IPS DF 6.9 (cell line): Measurements from ENCODE around the gene RAPGEF6.

Experiments used
- DNase-seq: peaks from one replicate; pipeline ENCODE4 v3.0.0-alpha.2; 2013; ENCODE audit warnings: low read depth, low spot score
- H3K27ac ChIP-seq: one replicate; pipeline ENCODE4 v1.5.1; 2013; ENCODE audit warnings: low read length, control low read depth
- H3K27me3 ChIP-seq: 2 replicates; pipeline ENCODE4 v1.6.1; 2013; ENCODE audit warnings: mild to moderate bottlenecking, low read length; ENCODE audit not compliant: control insufficient read depth, insufficient read depth
- H3K36me3 ChIP-seq: 2 replicates; pipeline ENCODE4 v1.6.1; 2013; ENCODE audit warnings: low read length; ENCODE audit not compliant: control insufficient read depth, insufficient read depth
- H3K4me1 ChIP-seq: 2 replicates; pipeline ENCODE4 v1.6.1; 2013; ENCODE audit warnings: low read length; ENCODE audit not compliant: control insufficient read depth, insufficient read depth
- H3K4me3 ChIP-seq: 2 replicates; pipeline ENCODE4 v1.5.1; 2013; ENCODE audit warnings: mild to moderate bottlenecking, low read length
- H3K9me3 ChIP-seq: 2 replicates; pipeline ENCODE4 v1.6.1; 2013; ENCODE audit warnings: low read length, inconsistent platforms; ENCODE audit not compliant: control insufficient read depth, insufficient read depth
- WGBS: extraction: QIAGEN DNeasy Blood & Tissue Kit; methylation state at CpG from one replicate; pipeline ENCODE4 v1.1.7; 2013; ENCODE audit warnings: mixed read lengths, missing lambda C conversion rate; ENCODE audit not compliant: insufficient read length, insufficient coverage; 5-methylcytosine and 5-hydroxymethylcytosine counted together

Gene RAPGEF6

DNA sequence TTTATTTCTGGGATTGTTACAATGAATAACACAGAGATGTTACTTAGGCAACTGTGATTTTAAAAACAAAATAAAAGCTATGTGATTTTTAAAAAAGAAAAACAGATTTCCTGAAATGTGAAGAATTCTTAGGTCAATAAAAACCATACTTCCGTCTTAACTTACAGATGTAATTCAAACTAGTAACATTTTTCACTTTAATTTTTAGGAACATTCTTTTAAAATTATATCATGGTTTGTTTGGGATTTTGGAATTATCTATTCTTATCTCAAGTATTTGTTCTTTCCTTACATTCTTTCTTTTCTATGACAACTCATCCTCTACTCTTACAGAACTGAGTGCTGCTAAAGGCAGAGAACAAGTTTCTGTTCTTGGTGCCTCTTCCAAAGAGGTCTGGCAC is 159.5 kb downstream of the RAPGEF6 start:
- Histone ChIP-seq H3K9me3 (no peaks in the 10 kb centered on the region), H3K27ac (no peak overlapping the region), H3K36me3 (no peaks in the 10 kb centered on the region), H3K4me1 (no peaks in the 10 kb centered on the region), H3K27me3 (no peaks in the 10 kb centered on the region), H3K4me3 (no peak overlapping the region)
- WGBS = no CpG with 5 or more reads among the region's 1 CpG
- no peak for DNase-seq

DNA sequence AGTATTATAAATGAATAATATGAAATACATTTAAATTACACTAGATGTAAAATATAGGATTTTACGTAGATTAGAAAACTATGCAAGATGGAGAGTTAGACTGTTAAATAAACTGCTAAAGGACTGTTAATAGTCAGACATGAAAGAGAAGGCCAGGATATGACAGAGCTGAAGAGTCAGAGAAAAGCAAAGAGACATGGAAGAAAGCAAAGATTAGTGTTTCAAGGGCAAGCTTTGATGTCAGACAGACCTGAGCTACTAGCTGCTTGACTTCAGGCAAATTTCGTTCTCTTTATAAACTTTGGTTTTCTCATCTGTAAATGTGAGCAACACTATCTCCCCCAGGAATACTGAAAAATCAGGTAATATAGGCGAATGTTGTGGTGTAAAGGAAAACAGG is 161.3 kb downstream of the RAPGEF6 start:
- no peaks in the 10 kb centered on the region for H3K36me3 ChIP-seq
- no peaks in the 10 kb centered on the region for H3K9me3 ChIP-seq
- WGBS = 93% methylated on average over 1 of the region's 3 CpGs
- H3K27ac ChIP-seq = no peak overlapping the region
- DNase-seq = no peak
- no peaks in the 10 kb centered on the region for H3K4me1 ChIP-seq
- H3K27me3 ChIP-seq = no peaks in the 10 kb centered on the region
- H3K4me3 ChIP-seq = no peak overlapping the region

DNA sequence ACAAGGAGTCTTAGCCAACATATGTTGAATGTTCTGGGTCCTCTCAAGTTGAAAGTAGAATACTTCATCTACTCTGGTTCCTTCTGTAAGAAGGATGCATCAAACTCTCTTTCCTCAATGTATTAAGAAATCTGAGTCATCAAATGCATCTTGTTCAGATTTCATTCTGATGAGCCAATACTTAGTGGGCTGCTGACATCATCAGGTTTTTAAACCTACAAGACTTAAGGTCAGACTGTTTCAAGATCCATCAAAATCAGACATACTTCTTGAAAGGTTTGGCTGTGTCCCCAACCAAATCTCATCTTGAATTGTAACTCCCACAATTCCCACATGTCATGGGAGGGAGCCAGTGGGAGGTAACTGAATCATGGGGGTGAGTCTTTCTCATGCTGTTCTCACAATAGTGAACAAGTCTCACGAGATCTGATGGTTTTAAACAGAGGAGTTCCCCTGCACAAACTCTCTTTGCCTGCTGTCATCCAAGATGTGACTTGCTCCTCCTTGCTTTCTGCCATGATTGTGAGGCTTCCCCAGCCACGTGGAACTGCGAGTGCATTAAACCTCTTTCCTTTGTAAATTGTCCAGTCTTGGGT is 168.8 kb downstream of the RAPGEF6 start:
- Histone ChIP-seq H3K36me3 (no peaks in the 10 kb centered on the region), H3K4me3 (no peak overlapping the region), H3K27ac (no peak overlapping the region), H3K9me3 (no peaks in the 10 kb centered on the region), H3K27me3 (no peaks in the 10 kb centered on the region), H3K4me1 (no peaks in the 10 kb centered on the region)
- no CpG with 5 or more reads among the region's 3 CpGs for whole genome bisulfite sequencing
- DNase-seq = no peak

- Histone ChIP-seq H3K36me3 (no peaks in the 10 kb centered on the region), H3K4me1 (no peaks in the 10 kb centered on the region)
- WGBS = no CpG with 5 or more reads among the region's 1 CpG
Measured at GRCh38 chr5:131463656-131464055, 171.4 kb downstream of the RAPGEF6 start.

DNA sequence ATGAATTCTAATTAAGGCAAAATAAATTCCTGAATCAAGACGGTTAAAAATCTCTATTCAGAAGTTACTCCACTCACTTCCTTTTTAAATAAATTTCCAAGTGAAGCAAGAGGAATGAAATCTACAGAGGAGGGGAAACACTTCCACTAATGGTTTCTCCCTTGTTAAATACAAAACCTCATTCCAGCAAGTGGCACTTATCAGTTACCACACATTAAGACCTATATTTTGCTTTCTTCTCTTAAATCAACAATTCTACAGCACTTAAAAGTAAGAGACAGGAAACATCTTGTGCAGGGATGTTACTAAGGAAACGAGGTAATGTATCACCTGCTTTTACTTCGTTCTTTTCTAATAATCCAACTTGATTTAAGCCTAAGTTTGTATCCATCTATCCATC is 172.6 kb downstream of the RAPGEF6 start:
- H3K27me3 ChIP-seq = no peaks in the 10 kb centered on the region
- no peak overlapping the region for H3K27ac ChIP-seq
- no peak for DNase-seq
- no peak overlapping the region for H3K4me3 ChIP-seq
- peaks cover 2% of the 10 kb centered on the region; the same call in 1 of the 2 replicates for H3K4me1 ChIP-seq
- H3K9me3 ChIP-seq = no peaks in the 10 kb centered on the region
- WGBS = no CpG with 5 or more reads among the region's 3 CpGs
- no peaks in the 10 kb centered on the region for H3K36me3 ChIP-seq

More at GRCh38 chr5:131463656-131464055, 171.4 kb downstream of the RAPGEF6 start:
- Histone ChIP-seq H3K27me3 (no peaks in the 10 kb centered on the region), H3K27ac (no peak overlapping the region), H3K9me3 (no peaks in the 10 kb centered on the region), H3K4me3 (no peak overlapping the region)
- no peak for DNase-seq

GRCh38 chr5:131461742-131462141 is 173.3 kb downstream of the RAPGEF6 start:
- Histone ChIP-seq H3K4me1 (peaks cover 2% of the 10 kb centered on the region; the same call in 1 of the 2 replicates), H3K27ac (no peak overlapping the region), H3K27me3 (no peaks in the 10 kb centered on the region), H3K36me3 (no peaks in the 10 kb centered on the region), H3K4me3 (no peak overlapping the region), H3K9me3 (no peaks in the 10 kb centered on the region)
- WGBS = no CpG with 5 or more reads among the region's 5 CpGs
- no peak for DNase-seq

GRCh38 chr5:131460867-131461572 is 174.0 kb downstream of the RAPGEF6 start:
- H3K4me3 ChIP-seq = no peak overlapping the region
- no peaks in the 10 kb centered on the region for H3K36me3 ChIP-seq
- H3K9me3 ChIP-seq = no peaks in the 10 kb centered on the region
- WGBS = no CpG with 5 or more reads among the region's 3 CpGs
- no peaks in the 10 kb centered on the region for H3K27me3 ChIP-seq
- no peak overlapping the region for H3K27ac ChIP-seq
- no peak for DNase-seq
- peaks cover 2% of the 10 kb centered on the region; the same call in 1 of the 2 replicates for H3K4me1 ChIP-seq

- Histone ChIP-seq H3K27me3 (no peaks in the 10 kb centered on the region), H3K27ac (no peak overlapping the region), H3K4me1 (peaks cover 2% of the 10 kb centered on the region), H3K4me3 (no peak overlapping the region), H3K36me3 (no peaks in the 10 kb centered on the region; the same call in 1 of the 2 replicates), H3K9me3 (no peaks in the 10 kb centered on the region)
- WGBS = no CpG with 5 or more reads among the region's 1 CpG
- DNase-seq = no peak
Measured at GRCh38 chr5:131460133-131460532, 174.9 kb downstream of the RAPGEF6 start.

DNA sequence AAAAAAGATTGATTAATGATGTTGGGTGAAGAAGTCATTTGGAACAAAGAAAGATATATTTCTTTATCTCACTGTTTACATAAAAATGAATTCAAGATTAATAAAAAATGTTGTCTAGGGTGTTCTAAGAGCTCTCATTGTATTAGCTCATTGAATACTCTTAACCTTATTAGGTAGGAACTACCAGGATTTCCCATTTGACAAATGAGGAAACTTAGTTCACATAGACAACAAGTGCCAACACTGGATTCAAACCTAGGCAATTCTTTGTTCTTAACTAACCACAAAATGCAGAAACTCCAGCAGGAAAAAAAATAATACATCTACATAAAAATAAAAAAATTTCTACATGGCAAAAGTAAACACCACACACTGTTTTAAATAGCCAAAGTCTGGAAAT is 175.8 kb downstream of the RAPGEF6 start:
- Histone ChIP-seq H3K4me1 (peaks cover 2% of the 10 kb centered on the region), H3K27me3 (no peaks in the 10 kb centered on the region), H3K36me3 (no peaks in the 10 kb centered on the region; the same call in 1 of the 2 replicates), H3K4me3 (no peak overlapping the region), H3K9me3 (no peaks in the 10 kb centered on the region), H3K27ac (no peak overlapping the region)
- DNase-seq = no peak

DNA sequence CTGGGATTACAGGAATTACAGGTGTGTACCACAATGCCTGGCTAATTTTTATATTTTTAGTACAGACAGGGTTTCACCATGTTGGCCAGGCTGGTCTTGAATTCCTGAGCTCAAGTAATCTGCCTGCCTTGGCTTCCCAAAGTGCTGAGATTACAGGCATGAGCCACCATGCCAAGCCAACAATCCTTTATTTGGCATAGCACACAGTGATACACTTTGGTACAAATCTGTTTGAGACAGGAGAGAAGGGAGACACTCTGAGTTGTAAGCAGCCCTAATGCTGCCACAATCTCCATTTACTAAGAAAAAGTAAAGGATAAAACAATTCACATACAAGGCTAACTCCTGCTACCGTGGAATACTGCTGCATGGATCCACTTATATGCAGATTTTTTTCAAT is 177.8 kb downstream of the RAPGEF6 start:
- Histone ChIP-seq H3K4me3 (no peak overlapping the region), H3K27me3 (no peaks in the 10 kb centered on the region), H3K36me3 (no peaks in the 10 kb centered on the region; the same call in 1 of the 2 replicates), H3K9me3 (no peaks in the 10 kb centered on the region), H3K27ac (no peak overlapping the region), H3K4me1 (peaks cover 2% of the 10 kb centered on the region)
- no CpG with 5 or more reads among the region's 1 CpG for WGBS
- no peak for DNase-seq

DNA sequence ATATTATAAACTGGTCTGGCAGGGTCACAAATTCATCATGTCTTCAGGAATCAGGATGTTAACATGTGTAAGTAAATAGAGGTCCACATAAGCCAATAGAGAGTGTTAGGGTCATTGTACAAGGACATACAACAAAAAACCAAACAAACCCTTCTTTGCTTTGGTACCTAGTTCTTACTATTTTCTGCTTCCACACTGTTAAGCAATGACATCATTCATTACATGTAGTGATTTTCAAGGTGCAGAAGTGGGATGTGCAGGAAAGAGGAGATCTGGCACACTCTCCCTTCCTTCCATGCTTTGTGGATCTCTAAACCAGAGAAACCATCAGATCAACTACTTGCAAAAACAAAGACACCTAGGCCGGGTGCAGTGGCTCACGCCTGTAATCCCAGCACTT is 184.1 kb downstream of the RAPGEF6 start:
- Histone ChIP-seq H3K27me3 (no peaks in the 10 kb centered on the region), H3K4me1 (no peaks in the 10 kb centered on the region; the same call in 1 of the 2 replicates), H3K4me3 (no peak overlapping the region), H3K9me3 (no peaks in the 10 kb centered on the region), H3K36me3 (no peaks in the 10 kb centered on the region; the same call in 1 of the 2 replicates), H3K27ac (no peak overlapping the region)
- WGBS = no CpG with 5 or more reads among the region's 2 CpGs
- DNase-seq = no peak
